H1 (cell line): Measurements from ENCODE around the gene GPR171. TPM values are rescaled to one million over a fixed set of nuclear protein-coding genes. Genes with fewer than 3 reads are reported as not detected.

Experiments used
- BACH1 ChIP-seq: IDR thresholded peaks from 2 replicates; pipeline ENCODE4 v1.6.1; 2012; ENCODE audit warnings: low read length, improper control_type of control experiment
- TAF1 ChIP-seq: IDR thresholded peaks from 2 replicates; pipeline ENCODE4 v1.6.1; 2011; ENCODE audit warnings: mild to moderate bottlenecking, low read depth, low read length
- polyA plus RNA-seq, 7 experiments: library from polyadenylated mRNA; depleted of rRNA in 3 of 7; stranded (reverse) in 5 of 7; unstranded in 2 of 7; fragments of >200 nt in 5 of 7; fragments of 200-250 nt in 2 of 7; gene quantifications; 1 replicate in 5 of 7; 2 replicates in 1 of 7; 4 replicates in 1 of 7; pipeline versions ENCODE4 v1.2.1 to v1.2.3, GENCODE V29; 2011 to 2013; ENCODE audit warnings: missing spikeins in 2 of 7, mixed read lengths in 2 of 7
- total RNA-seq: library from RNA; stranded (reverse); fragmentation: NEBNext Ultra II Directional; extraction: Animal tissue kit (Norgen Biotek cat#: 25700); gene quantifications from 2 replicates; pipeline ENCODE4 v1.2.1, GENCODE V29; 2021

GPR171 gene
- total and polyA plus RNA-seq, 2 of the 8 experiments (the other 6 are each of a cell fraction or from before 2014, with no cell fraction given): not detected

DNA sequence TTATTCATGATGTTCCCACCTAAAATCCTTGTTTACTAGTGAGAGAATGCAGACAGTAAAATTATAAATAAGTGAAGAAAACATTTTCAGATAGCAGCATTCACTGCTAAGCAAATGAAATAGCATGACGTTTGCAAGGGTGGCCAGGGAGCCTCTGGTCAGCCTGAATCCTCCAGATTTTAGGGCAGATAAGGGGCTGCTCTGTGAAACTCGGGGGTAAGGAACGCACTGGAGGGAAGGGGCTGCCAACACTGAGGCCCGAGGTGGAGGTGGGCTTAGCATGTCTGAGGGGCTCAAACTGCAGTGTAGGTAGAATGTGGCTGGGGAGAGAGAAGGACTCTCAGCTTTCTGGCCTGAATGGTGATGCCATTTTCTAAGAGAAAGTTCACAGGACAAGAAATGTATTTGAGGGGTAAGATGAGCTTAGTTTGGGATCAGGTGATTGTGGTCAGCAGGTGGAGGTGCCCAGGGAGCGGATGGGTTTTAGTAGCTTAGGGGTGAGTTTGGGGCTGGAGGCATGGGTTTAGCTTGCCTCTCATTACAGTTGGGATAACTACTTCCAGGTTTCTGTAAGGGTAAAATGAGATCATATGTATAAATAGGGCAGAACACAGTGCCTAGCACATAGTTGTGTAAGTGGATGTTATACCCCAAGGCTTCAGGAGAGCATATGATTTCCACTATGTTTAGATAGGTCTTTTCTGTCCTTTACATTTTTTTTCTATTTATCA, 20.5 kb downstream of the GPR171 start (continued):
- TF ChIP-seq BACH1 (no peak), TAF1 (no peak)
